Measurements from ENCODE around the gene MYO1E. TPM values are rescaled to one million over a fixed set of nuclear protein-coding genes. Genes with fewer than 3 reads are reported as not detected.

MYO1E gene
- total RNA-seq, result 10 to 100 TPM; 23.3 to 99.8 (median 66.5) TPM

- intact Hi-C loops (cut with DNase I; ENCODE audit: low total_unique reads), result no loop called here
These were observed at the start of gene MYO1E for GRCh38 chr15:59372352-59373211. Gene MYO1E, minus strand, starts transcription at chr15:59372871. Its CDS starts 371 bp downstream, at chr15:59372500.

GRCh38 chr15:59420986-59421618 is 48.4 kb upstream of the MYO1E start:
- Histone ChIP-seq H3K27ac (no peak overlapping the region), H3K9me3 (no peaks in the 10 kb centered on the region), H3K27me3 (no peaks in the 10 kb centered on the region), H3K4me1 (no peaks in the 10 kb centered on the region), H3K4me3 (no peak overlapping the region), H3K36me3 (no peaks in the 10 kb centered on the region)
- no peak for TF ChIP-seq CTCF (IDR thresholded peaks at IDR 0.05)
- TF ChIP-seq POLR2A (IDR thresholded peaks at IDR 0.05), result no peak
- intact Hi-C loops (cut with DNase I; ENCODE audit: low total_unique reads), result no loop called here
- DNase-seq, result no peak

More at GRCh38 chr15:59372352-59373211, at the start of gene MYO1E:
- peaks cover 0 to 7% of the 10 kb centered on the region in 2 donors for H3K4me1 ChIP-seq
- peak within 1 kb of the TSS; percentile 89 to 92 for H3K4me3 ChIP-seq
- no peaks in the 10 kb centered on the region for H3K9me3 ChIP-seq
- peak; percentile 94 for TF ChIP-seq POLR2A (IDR thresholded peaks at IDR 0.05)
- no peak for TF ChIP-seq CTCF (IDR thresholded peaks at IDR 0.05)
- H3K36me3 ChIP-seq, result no peaks in the 10 kb centered on the region
- H3K27me3 ChIP-seq, result no peaks in the 10 kb centered on the region
- peak; percentile 86 to 95 for DNase-seq
- H3K27ac ChIP-seq, result peak within 1 kb of the TSS; percentile 93 to 96

- no peak for TF ChIP-seq CTCF (IDR thresholded peaks at IDR 0.05)
- no peak for TF ChIP-seq POLR2A (IDR thresholded peaks at IDR 0.05)
- DNase-seq, result no peak
- Histone ChIP-seq H3K36me3 (no peaks in the 10 kb centered on the region), H3K4me1 (no peaks in the 10 kb centered on the region), H3K9me3 (no peaks in the 10 kb centered on the region), H3K4me3 (no peak overlapping the region), H3K27me3 (no peaks in the 10 kb centered on the region), H3K27ac (no peak overlapping the region)
- intact Hi-C loops (cut with DNase I; ENCODE audit: low total_unique reads), result no loop called here
These were observed 47.4 kb upstream of the MYO1E start for GRCh38 chr15:59420108-59420507.

- Histone ChIP-seq H3K4me3 (no peak overlapping the region), H3K36me3 (no peaks in the 10 kb centered on the region), H3K4me1 (no peaks in the 10 kb centered on the region), H3K9me3 (no peaks in the 10 kb centered on the region), H3K27me3 (no peaks in the 10 kb centered on the region), H3K27ac (no peak overlapping the region)
- no peak for DNase-seq
- no peak for TF ChIP-seq POLR2A (IDR thresholded peaks at IDR 0.05)
- no peak for TF ChIP-seq CTCF (IDR thresholded peaks at IDR 0.05)
- intact Hi-C loops (cut with DNase I; ENCODE audit: low total_unique reads), result no loop called here
These were observed 46.5 kb upstream of the MYO1E start for GRCh38 chr15:59419170-59419569.

- no peaks in the 10 kb centered on the region for H3K27me3 ChIP-seq
- no peaks in the 10 kb centered on the region for H3K36me3 ChIP-seq
- H3K27ac ChIP-seq, result no peak overlapping the region
- intact Hi-C loops (cut with DNase I; ENCODE audit: low total_unique reads), result no loop called here
- H3K4me3 ChIP-seq, result no peak overlapping the region
- no peak for DNase-seq
- no peaks in the 10 kb centered on the region for H3K4me1 ChIP-seq
- TF ChIP-seq CTCF (IDR thresholded peaks at IDR 0.05) (no peak), POLR2A (IDR thresholded peaks at IDR 0.05) (no peak)
- no peaks in the 10 kb centered on the region for H3K9me3 ChIP-seq
These were observed 44.1 kb upstream of the MYO1E start for GRCh38 chr15:59416816-59417215.

All from uterus (tissue), 4 donors.